ENCODE measurements around the gene SAPCD2.
A peak's percentile ranks its signal among the peaks of the same experiment; 100 is the strongest.
"Not testable (repeated sequence)": the region's sequence is repeated elsewhere in the genome, so short reads cannot be mapped to it uniquely, and the experiment has no call there.

SAPCD2 gene

DNA sequence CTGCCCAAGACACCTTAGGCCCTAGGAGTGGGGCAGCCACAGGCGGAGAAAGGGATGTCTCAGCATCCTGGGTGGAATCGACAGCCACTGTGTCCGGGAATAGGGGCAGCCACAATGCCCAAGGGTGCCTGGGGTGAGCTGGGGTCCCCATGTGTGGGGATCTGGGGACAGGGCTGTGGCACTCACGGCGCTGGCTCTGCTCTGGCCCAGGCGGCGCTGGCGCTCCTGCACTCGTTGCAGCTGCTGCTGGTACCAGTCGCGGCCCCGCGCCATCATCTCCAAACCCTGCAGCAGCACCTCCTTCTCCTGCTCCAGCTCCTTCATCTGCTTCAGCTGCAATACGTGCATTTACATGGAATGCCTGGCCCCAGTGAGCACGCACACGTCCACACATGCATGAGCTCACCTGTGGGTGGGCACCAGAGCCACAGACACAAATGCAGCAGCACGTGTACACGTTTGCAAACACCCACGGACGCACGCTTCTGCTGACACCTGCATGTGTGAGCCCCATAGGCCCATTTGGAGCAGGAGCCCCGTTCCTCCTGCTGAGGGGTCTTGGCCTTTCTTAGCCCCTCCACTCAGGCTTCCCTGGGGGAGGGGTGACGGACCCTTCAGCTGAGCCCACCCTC is 4.9 kb downstream of the SAPCD2 start:
- DNase-seq (ENCODE audit: low spot score), result no peak

GRCh38 chr9:137064880-137065164 is 5.5 kb downstream of the SAPCD2 start:
- no peak for DNase-seq (ENCODE audit: low spot score)

- DNase-seq (ENCODE audit: low spot score), result peak; percentile 49
Measured at GRCh38 chr9:137064027-137064879, 6.1 kb downstream of the SAPCD2 start.

- DNase-seq (ENCODE audit: low spot score), result no peak
Measured at GRCh38 chr9:137063311-137064026, 6.9 kb downstream of the SAPCD2 start.

GRCh38 chr9:137062798-137063197 is 7.6 kb downstream of the SAPCD2 start:
- DNase-seq (ENCODE audit: low spot score), result not testable (repeated sequence)

GRCh38 chr9:137062384-137062783 is 8.0 kb downstream of the SAPCD2 start:
- DNase-seq (ENCODE audit: low spot score), result no peak

DNA sequence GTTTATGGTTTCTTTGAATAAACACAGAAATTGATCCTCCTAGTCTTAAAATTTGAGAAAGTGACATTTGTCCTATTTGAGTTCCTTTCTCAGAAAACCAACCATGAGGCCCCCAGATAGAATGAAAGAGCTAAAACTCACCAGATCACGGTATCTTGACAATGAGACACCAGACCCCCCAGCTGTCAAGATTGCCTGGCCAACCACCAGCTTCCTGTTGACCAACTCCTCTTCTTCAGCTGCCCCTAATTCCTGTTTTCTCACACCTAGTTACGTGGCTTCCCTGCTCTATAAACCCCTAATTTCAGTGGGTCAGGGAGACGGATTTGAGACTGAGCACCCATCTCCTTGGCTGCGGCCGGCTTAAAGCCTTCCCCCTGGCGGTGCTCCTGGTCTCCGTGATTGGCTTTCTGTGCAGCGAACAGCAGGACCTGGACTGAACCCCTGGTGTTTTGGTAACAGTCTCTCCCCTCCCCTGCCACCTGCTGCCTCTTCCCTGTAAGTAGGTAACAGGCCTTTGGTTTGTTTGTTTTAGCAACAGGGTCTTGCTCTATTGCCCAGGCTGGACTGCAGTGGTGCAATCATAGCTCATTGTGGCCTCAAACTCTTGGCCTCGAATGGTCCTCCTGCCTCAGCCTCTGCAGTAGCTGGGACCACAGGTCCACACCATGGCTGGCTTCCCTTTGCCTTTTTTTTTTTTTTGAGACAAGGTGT is 11.7 kb downstream of the SAPCD2 start:
- no peak for DNase-seq (ENCODE audit: low spot score)

DNA sequence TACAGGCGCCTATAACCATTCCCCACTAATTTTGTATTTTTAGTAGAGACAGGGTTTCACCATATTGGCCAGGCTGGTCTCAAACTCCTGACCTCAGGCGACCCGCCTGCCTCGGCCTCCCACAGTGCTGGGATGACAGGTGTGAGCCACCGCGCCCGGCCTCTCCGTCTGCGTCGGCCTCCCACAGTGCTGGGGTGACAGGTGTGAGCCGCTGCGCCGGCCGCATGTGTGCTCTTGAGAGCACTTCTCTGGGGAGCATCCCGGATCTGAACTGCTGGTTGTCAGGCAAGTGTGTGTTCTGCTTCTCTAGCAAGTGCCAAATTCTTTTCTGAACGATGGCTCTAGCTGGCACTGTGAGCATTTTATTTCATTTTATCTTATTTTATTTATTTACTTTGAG is 12.8 kb downstream of the SAPCD2 start:
- DNase-seq (ENCODE audit: low spot score), result no peak

DNA sequence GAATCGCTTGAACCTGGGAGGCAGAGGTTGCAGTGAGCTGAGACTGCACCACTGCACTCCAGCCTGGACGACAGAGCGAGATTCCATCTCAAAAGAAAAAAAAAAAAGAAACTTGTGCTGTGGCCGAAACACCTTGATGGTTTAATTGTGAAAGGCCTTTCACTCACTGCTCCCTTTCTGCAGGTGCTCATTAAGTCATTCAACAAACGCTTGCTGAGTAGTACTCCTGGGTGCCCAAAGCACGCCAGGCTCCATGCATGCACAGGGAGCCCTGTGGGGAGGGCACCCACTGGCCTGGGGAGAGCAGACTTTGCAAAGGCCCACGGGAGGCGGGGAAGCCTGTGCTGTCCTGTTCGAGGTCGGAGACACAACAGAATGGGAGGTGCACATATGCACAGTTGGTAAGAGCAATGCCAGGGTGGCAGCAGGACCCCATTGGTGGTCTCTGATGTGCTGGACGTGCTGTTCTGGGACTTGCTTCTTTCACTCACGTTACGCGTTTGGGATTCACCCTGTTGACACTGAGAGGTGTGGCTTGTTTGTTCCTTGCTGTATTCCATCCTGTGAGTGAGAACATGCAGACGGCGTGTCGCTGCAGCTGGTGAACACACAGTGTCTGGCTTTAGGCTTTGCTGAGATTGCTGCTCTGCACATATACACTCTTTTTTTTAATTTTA is 13.5 kb downstream of the SAPCD2 start:
- DNase-seq (ENCODE audit: low spot score), result no peak

GRCh38 chr9:137055385-137056364 is 14.7 kb downstream of the SAPCD2 start:
- no peak for DNase-seq (ENCODE audit: low spot score)

GRCh38 chr9:137054932-137055384 is 15.4 kb downstream of the SAPCD2 start:
- no peak for DNase-seq (ENCODE audit: low spot score)

- no peak for DNase-seq (ENCODE audit: low spot score)
Measured at GRCh38 chr9:137053944-137054931, 16.1 kb downstream of the SAPCD2 start, which contains the start of gene ENTPD2. Gene ENTPD2, minus strand, starts transcription at chr9:137054061. Its CDS starts 64 bp downstream, at chr9:137053997.

GRCh38 chr9:137052998-137053943 is 17.1 kb downstream of the SAPCD2 start:
- DNase-seq (ENCODE audit: low spot score), result no peak

DNA sequence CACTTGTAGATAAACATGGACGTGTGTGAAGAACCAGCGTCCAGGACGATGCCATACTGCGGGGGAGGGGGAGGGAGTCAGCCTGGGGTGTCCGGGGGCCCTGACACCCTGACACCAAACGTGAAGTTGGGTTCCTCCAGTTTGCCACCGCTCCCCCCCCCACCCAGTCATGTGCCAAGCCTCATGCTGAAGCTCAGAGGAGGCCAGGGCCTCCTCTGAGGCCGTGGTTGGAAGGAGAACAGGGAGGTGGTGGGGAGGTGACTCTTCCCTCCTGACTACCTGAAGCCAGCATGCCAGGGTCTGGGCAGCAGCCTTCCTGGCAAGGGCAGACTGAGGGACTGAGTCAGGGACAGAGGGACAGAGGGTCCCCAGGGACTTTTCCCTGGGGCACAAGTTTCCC is 18.1 kb downstream of the SAPCD2 start:
- DNase-seq (ENCODE audit: low spot score), result no peak

DNA sequence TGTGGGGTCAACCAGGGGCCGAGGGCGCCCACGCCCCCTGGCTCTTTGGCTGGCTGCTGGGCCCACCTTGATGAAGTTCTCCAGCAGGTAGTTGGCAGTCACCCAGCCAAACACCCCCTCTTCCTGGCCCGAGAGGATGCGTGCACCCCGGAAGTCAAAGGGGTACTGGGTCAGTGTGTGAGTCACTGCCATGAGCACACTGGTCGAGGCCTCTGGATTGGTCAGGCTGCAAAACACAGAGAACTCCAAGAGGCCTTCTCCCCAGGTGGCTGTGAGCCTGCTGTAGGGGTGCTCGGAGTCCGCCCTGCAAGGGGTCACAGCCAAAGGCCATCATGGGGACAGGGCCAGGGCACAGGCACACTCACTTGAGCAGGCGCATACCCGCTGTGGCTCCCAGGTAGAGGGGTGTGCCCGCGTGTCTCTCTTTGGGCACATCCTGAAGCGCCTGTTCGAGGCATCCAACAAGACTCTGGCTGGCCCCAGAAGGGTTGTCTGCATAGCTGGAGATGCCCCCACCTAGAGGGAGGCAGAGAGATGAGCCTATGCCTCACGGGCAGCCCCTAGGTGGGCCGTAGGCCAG is 19.1 kb downstream of the SAPCD2 start:
- DNase-seq (ENCODE audit: low spot score), result no peak

DNA sequence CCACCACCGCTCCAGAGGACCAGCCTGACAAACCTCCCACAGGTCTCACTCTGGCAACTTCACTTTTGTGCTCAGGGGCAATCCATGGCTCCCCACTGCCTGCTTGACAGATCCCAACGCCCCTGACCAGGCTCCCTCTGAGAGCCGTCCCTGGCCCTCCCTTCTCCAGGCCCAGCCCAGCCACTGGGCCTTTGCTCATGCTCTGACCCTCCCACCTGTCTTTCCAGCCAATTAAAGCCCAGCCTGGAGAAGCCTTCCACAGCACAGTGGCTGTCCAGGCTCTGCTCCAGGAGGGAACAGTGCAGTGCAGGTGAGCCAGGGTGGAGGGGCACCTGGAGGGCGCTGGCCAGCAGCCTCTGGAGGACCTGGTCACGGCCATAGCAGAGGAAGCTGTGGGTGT is 19.8 kb downstream of the SAPCD2 start:
- no peak for DNase-seq (ENCODE audit: low spot score)

Data from SK-N-DZ (cell line).